Activated naive CD4-positive, alpha-beta T cell treated with anti-CD3 and anti-CD28 coated beads, Interleukin-2, amount 50 U/mL, for 72 hours (primary cell): Measurements from ENCODE around the gene HDAC2. TPM values are rescaled to one million over a fixed set of nuclear protein-coding genes. Genes with fewer than 3 reads are reported as not detected.
"Not testable (repeated sequence)": the region's sequence is repeated elsewhere in the genome, so short reads cannot be mapped to it uniquely, and the experiment has no call there.

Source experiments
- ATAC-seq, 2 donors: fragments of 150-1000 bp; cut with Tn5 transposase; 2 replicates each; pipeline ENCODE4 v1.10.0; 2021; ENCODE audit warnings: mild to moderate bottlenecking in 2 of 2, moderate library complexity in 2 of 2
- DNase-seq, 2 donors: peaks; one replicate each; pipeline ENCODE4 v3.0.0; 2021 to 2022; ENCODE audit warnings: low spot score in 2 of 2
- H3K27ac Mint-ChIP-seq, 2 donors: one replicate each; pipeline ENCODE4 v1.8.0; 2022; ENCODE audit warnings: mild to moderate bottlenecking in 2 of 2, mixed read lengths in 2 of 2
- H3K36me3 Mint-ChIP-seq, 2 donors: one replicate each; pipeline ENCODE4 v1.8.0; 2022; ENCODE audit warnings: mixed read lengths in 2 of 2
- H3K9me3 Mint-ChIP-seq, 2 donors: one replicate each; pipeline ENCODE4 v1.8.0; 2022; ENCODE audit warnings: mixed read lengths in 2 of 2
- total RNA-seq, 2 donors: library from RNA; stranded (reverse); gene quantifications; one replicate each; pipeline ENCODE4 v1.2.3, GENCODE V29; 2022

Gene HDAC2
- total RNA-seq = 10 to 100 TPM; 84.6 to 89.7 TPM

GRCh38 chr6:113970805-113971676 is at the start of gene HDAC2:
Gene HDAC2 (minus strand): TSS chr6:113971148. CDS start chr6:113970908, 240 bp downstream.
- DNase-seq = peak; percentile 87
- Mint-ChIP-seq H3K27ac (peak within 1 kb of the TSS; percentile 97 to 99), H3K9me3 (no peaks in the 10 kb centered on the region), H3K36me3 (peaks cover 6 to 8% of the 10 kb centered on the region in 2 donors)
- ATAC-seq = peak; percentile 77 to 87

DNA sequence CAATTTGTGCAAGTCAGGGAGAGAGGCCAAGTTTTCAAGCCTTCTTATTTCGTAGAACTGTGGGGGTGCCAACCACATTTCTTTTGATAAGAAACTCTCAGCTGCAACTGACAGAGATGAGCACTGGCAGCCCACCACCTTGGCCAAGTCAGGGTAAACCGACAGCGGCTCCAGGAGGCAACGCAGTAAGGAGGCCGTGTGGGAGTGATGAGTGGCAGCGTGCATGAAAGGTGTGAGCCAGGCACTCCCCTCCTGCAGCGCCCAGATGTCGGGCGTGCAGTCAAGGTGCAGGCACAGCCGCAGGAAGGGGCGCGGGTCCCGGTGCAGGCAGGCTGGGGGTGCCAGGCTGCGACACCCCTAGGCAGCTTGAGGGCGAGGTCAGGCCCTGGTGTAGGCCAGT is 49.2 kb upstream of the HDAC2 start:
- no peaks in the 10 kb centered on the region for H3K9me3 Mint-ChIP-seq
- ATAC-seq = no peak
- no peaks in the 10 kb centered on the region for H3K36me3 Mint-ChIP-seq
- no peak overlapping the region for H3K27ac Mint-ChIP-seq
- DNase-seq = no peak

GRCh38 chr6:114017146-114017545 is 46.2 kb upstream of the HDAC2 start:
- H3K36me3 Mint-ChIP-seq, H3K27ac Mint-ChIP-seq, H3K9me3 Mint-ChIP-seq, DNase-seq, ATAC-seq: not testable (repeated sequence)

DNA sequence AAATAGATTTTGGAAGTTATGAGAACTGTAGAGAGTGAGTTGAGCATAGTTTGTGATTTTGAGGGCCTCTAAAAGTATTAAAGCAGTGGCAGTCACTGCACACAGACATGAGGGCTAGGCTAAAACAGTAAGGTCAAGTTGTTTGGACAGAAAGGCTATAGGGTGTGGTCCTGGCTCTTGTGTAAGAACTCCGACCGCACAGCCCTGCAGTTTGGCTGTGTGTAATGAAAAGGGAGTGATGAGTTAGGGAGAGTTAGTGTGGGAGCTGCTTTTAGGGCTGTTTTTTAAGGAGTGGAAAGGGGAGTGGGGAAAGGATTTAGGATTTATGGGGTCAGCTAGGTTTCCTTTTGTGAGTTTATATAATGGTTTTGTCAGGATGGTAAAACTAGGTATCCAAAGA is 43.2 kb upstream of the HDAC2 start:
- H3K36me3 Mint-ChIP-seq, DNase-seq, H3K27ac Mint-ChIP-seq, ATAC-seq, H3K9me3 Mint-ChIP-seq: not testable (repeated sequence)

GRCh38 chr6:114011486-114011885 is 40.5 kb upstream of the HDAC2 start:
- not testable (repeated sequence) for H3K9me3 Mint-ChIP-seq, ATAC-seq, H3K27ac Mint-ChIP-seq, H3K36me3 Mint-ChIP-seq, DNase-seq

- Mint-ChIP-seq H3K36me3 (no peaks in the 10 kb centered on the region), H3K27ac (no peak overlapping the region), H3K9me3 (peaks cover 0 to 3% of the 10 kb centered on the region in 2 donors)
- no peak for ATAC-seq
- DNase-seq = no peak
These were observed 39.6 kb upstream of the HDAC2 start for GRCh38 chr6:114010540-114010939.

DNA sequence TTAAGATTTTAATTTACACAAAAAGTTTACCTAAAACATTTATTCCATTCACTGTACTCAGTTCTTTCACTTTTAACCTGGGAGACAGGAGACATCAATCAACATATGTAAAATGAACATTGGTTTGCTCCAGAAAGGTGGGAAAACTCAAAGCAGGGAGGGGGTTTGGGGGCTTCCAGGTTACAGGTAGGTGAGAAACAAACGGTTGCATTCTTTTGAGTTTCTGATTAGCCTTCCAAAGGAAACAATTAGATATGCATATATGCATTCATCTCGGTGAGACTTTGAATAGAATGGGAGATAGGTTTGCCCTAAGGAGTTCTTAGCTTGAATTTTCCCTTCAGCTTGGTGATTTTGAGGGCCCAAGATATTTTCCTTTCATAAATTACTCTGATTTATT is 38.2 kb upstream of the HDAC2 start:
- H3K9me3 Mint-ChIP-seq = peaks cover 0 to 3% of the 10 kb centered on the region in 2 donors
- no peak for DNase-seq
- H3K36me3 Mint-ChIP-seq = no peaks in the 10 kb centered on the region
- no peak for ATAC-seq
- H3K27ac Mint-ChIP-seq = no peak overlapping the region

DNA sequence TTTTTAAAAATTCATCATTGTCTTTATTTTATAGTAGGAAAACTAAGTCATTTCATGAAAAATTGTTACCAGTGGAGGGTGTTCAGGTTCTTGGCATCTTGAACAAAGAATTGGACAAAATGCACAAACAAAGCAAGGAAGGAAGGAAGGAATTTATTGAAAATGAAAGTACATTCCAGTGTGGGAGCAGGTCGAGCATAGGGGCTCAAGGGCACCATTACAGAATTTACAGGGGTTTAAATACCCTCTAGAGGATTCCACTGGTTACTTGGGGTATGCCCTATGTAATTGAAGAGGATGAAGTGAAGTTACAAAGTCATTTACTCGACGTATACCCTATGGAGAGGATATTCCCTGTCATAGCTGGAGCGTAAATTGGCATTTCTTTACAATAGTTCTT is 37.4 kb upstream of the HDAC2 start:
- no peak for DNase-seq
- peaks cover 0 to 3% of the 10 kb centered on the region in 2 donors for H3K9me3 Mint-ChIP-seq
- H3K36me3 Mint-ChIP-seq = no peaks in the 10 kb centered on the region
- H3K27ac Mint-ChIP-seq = no peak overlapping the region
- ATAC-seq = no peak

DNA sequence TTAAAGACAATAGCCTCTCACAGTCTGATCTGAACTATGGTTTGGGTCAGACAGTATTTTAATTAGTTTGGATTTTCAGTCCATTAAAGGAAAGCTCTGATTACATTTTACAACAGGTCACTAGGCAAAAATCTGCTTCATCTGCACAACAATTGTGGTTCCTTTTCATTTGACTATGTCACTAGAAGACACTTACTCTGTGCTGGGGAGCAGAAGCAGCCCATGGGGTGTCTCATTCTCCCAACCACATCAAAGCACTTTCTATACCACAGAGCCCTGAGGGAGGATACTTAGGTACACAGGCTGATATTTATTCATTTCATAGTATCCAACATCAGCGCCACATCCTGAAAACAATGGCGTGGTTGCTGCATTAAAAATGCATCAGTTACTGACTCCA is 36.6 kb upstream of the HDAC2 start:
- ATAC-seq (peak; percentile 54 to 88), DNase-seq (no peak)
- Mint-ChIP-seq H3K27ac (no peak overlapping the region), H3K36me3 (no peaks in the 10 kb centered on the region), H3K9me3 (peaks cover 0 to 3% of the 10 kb centered on the region in 2 donors)

- ATAC-seq (no peak), DNase-seq (no peak)
- peaks cover 0 to 4% of the 10 kb centered on the region in 2 donors for H3K9me3 Mint-ChIP-seq
- no peak overlapping the region for H3K27ac Mint-ChIP-seq
- no peaks in the 10 kb centered on the region for H3K36me3 Mint-ChIP-seq
These were observed 30.4 kb upstream of the HDAC2 start for GRCh38 chr6:114001354-114001753.

DNA sequence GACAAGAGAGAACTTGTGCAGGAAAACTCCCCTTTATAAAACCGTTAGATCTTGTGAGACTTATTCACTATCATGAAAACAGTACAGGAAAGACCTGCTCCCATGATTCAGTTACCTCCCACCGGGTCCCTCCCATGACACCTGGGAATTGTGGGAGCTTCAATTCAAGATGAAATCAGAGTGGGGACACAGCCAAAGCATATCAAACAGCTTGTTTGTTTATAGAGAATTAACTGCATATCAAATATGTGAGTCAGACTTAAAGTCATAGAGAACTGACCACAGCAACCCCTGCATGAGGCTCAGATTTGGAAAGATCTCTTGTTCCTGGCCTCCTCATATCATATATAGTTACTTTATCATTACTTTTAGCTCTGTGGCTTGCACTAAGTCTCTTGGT is 29.1 kb upstream of the HDAC2 start:
- no peak for DNase-seq
- H3K36me3 Mint-ChIP-seq = no peaks in the 10 kb centered on the region
- peaks cover 0 to 4% of the 10 kb centered on the region in 2 donors for H3K9me3 Mint-ChIP-seq
- no peak overlapping the region for H3K27ac Mint-ChIP-seq
- ATAC-seq = no peak

- no peak overlapping the region for H3K27ac Mint-ChIP-seq
- DNase-seq (no peak), ATAC-seq (no peak)
- H3K36me3 Mint-ChIP-seq = no peaks in the 10 kb centered on the region
- peaks cover 0 to 4% of the 10 kb centered on the region in 2 donors for H3K9me3 Mint-ChIP-seq
These were observed 28.3 kb upstream of the HDAC2 start for GRCh38 chr6:113999284-113999683.

DNA sequence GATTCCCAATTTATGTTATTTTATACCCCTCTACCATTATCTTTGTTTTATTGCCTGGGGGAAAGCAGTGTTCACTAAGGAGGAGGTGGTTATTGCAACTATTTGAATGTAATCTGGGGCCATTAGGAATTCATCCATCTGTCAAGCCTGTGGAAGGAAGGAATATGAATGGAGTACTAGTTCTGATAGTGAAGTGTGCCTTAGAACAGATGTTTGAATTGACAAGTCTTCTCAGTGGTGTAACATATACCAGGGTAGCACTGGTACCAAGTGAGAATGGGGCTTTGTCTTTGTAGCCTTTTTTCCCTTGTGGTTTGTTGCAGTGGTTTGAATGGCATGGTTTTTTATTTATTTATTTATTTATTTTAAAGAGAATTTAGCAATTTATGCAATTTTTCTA is 27.9 kb upstream of the HDAC2 start:
- no peak for ATAC-seq
- no peak overlapping the region for H3K27ac Mint-ChIP-seq
- no peak for DNase-seq
- peaks cover 0 to 4% of the 10 kb centered on the region in 2 donors for H3K9me3 Mint-ChIP-seq
- no peaks in the 10 kb centered on the region for H3K36me3 Mint-ChIP-seq

GRCh38 chr6:113997116-113997515 is 26.2 kb upstream of the HDAC2 start:
- no peak for ATAC-seq
- H3K9me3 Mint-ChIP-seq = peaks cover 0 to 4% of the 10 kb centered on the region in 2 donors

DNA sequence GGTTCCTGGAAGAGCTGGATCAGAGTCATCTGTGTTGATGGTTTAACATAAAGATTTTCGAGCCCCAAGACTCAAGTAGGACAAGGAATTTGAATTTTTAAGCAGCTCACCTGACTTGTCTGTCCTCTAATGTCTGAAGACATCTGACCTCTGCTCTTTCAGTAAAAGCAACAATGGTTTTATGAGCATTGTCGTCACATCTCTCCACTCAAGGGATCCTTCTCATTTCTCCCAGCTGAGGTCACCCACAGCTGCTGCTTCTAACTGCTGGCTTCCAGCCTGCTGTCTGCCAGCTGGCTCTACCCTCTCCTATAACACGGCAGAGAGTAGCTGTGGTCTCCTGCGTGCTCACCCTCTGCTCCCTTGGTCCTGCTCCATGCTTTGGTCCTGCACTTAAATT is 24.7 kb upstream of the HDAC2 start:
- Mint-ChIP-seq H3K36me3 (no peaks in the 10 kb centered on the region), H3K27ac (no peak overlapping the region), H3K9me3 (peaks cover 0 to 4% of the 10 kb centered on the region in 2 donors)
- no peak for ATAC-seq
- no peak for DNase-seq

More at GRCh38 chr6:113997116-113997515, 26.2 kb upstream of the HDAC2 start:
- no peaks in the 10 kb centered on the region for H3K36me3 Mint-ChIP-seq
- no peak overlapping the region for H3K27ac Mint-ChIP-seq
- DNase-seq = no peak

GRCh38 chr6:113994934-113995342 is 24.0 kb upstream of the HDAC2 start:
- DNase-seq = peak in 1 of 2 donors; percentile 12
- peaks cover 0 to 4% of the 10 kb centered on the region in 2 donors for H3K9me3 Mint-ChIP-seq
- no peak overlapping the region for H3K27ac Mint-ChIP-seq
- H3K36me3 Mint-ChIP-seq = no peaks in the 10 kb centered on the region
- ATAC-seq = peak; percentile 20 to 77

DNA sequence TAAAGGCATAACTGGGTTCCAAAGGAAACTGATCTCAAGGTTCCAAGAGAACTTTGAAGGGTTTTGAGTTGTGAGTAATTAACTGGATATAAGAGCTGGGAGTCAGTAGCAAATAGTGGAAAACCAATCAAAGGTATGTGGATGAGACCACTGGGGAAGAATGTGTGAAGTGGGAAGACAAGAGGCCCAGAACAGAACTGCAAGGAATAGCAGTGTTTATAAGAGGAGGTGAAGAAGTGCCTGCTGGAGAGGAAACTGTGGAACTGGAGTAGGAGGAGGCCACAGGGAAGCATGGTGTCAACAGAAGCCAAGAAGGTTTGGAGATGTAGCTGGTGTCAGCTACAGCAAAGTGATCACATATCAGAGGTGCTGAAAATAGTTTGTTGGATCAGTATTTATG is 18.7 kb upstream of the HDAC2 start:
- H3K36me3 Mint-ChIP-seq = no peaks in the 10 kb centered on the region
- ATAC-seq (no peak), DNase-seq (no peak)
- H3K27ac Mint-ChIP-seq = no peak overlapping the region
- peaks cover 4 to 5% of the 10 kb centered on the region in 2 donors for H3K9me3 Mint-ChIP-seq

GRCh38 chr6:113982675-113983074 is 11.7 kb upstream of the HDAC2 start:
- not testable (repeated sequence) for H3K36me3 Mint-ChIP-seq, ATAC-seq, DNase-seq, H3K27ac Mint-ChIP-seq, H3K9me3 Mint-ChIP-seq
